GM19043 (cell line): ENCODE data around the gene SBK2.

ENCODE experiments used
- ATAC-seq: cut with Tn5 transposase; IDR thresholded peaks from one replicate; pipeline ENCODE4 v1.9.1; 2021; ENCODE audit warnings: low read depth; ENCODE audit not compliant: unreplicated experiment

Gene SBK2

GRCh38 chr19:55554741-55555152 lies 17.8 kb upstream of the SBK2 start:
- ATAC-seq, result no peak

GRCh38 chr19:55554302-55554701 lies 17.4 kb upstream of the SBK2 start:
- ATAC-seq, result no peak

GRCh38 chr19:55553217-55554182 lies 16.6 kb upstream of the SBK2 start:
- ATAC-seq, result no peak

- ATAC-seq, result no peak
Observed at GRCh38 chr19:55552620-55553019, 15.7 kb upstream of the SBK2 start.

GRCh38 chr19:55552206-55552605 lies 15.3 kb upstream of the SBK2 start:
- no peak for ATAC-seq

- ATAC-seq, result no peak
Observed at GRCh38 chr19:55550321-55550650, 13.4 kb upstream of the SBK2 start.

GRCh38 chr19:55549500-55550320 lies 12.8 kb upstream of the SBK2 start:
- no peak for ATAC-seq

- ATAC-seq, result no peak
Observed at GRCh38 chr19:55546822-55547614, 10.1 kb upstream of the SBK2 start.

GRCh38 chr19:55546011-55546410 lies 9.1 kb upstream of the SBK2 start:
- ATAC-seq, result no peak

- ATAC-seq, result no peak
Observed at GRCh38 chr19:55545443-55545842, 8.5 kb upstream of the SBK2 start, which contains the start of gene SBK3. TSS of gene SBK3 (minus strand) at chr19:55545543. CDS start at chr19:55545543, 0 bp downstream.

GRCh38 chr19:55544776-55545439 lies 8.0 kb upstream of the SBK2 start:
- ATAC-seq, result no peak

GRCh38 chr19:55544014-55544413 lies 7.1 kb upstream of the SBK2 start:
- ATAC-seq, result no peak

- no peak for ATAC-seq
Observed at GRCh38 chr19:55543567-55543966, 6.6 kb upstream of the SBK2 start.

GRCh38 chr19:55542292-55542855 lies 5.4 kb upstream of the SBK2 start:
- no peak for ATAC-seq

- no peak for ATAC-seq
Observed at GRCh38 chr19:55541091-55541490, 4.2 kb upstream of the SBK2 start.

- ATAC-seq, result no peak
Observed at GRCh38 chr19:55540619-55541018, 3.7 kb upstream of the SBK2 start.

GRCh38 chr19:55539090-55539984 lies 2.4 kb upstream of the SBK2 start:
- no peak for ATAC-seq

- no peak for ATAC-seq
Observed at GRCh38 chr19:55538132-55538531, 1.2 kb upstream of the SBK2 start.

GRCh38 chr19:55537741-55538111 lies 793 bp upstream of the SBK2 start:
- ATAC-seq, result no peak
